NCI-H146 treated with DMSO at 0.1 percent for 48 hours (cell line): ENCODE results near the gene CCDC102A.
"Not testable (repeated sequence)": the region's sequence is repeated elsewhere in the genome, so short reads cannot be mapped to it uniquely, and the experiment has no call there.

Experiments
- DNase-seq: peaks from one replicate; lab custom pipeline; 2025; ENCODE audit not compliant: unreplicated experiment; lab: John Stamatoyannopoulos, UW

CCDC102A gene

GRCh38 chr16:57536306-57537193 lies at the start of gene CCDC102A:
CCDC102A (minus strand) TSS chr16:57536571; CDS start chr16:57529177, 7,394 bp downstream.
- no peak for DNase-seq

- DNase-seq: no peak
These were observed 48.8 kb upstream of the CCDC102A start for GRCh38 chr16:57585051-57585687.

- no peak for DNase-seq
These were observed 42.9 kb upstream of the CCDC102A start for GRCh38 chr16:57579361-57579665.

GRCh38 chr16:57578521-57579360 lies 42.4 kb upstream of the CCDC102A start:
- no peak for DNase-seq

- no peak for DNase-seq
These were observed 41.4 kb upstream of the CCDC102A start for GRCh38 chr16:57577691-57578224.

- no peak for DNase-seq
These were observed 40.8 kb upstream of the CCDC102A start for GRCh38 chr16:57577214-57577613.

- DNase-seq: peak; percentile 4
These were observed 40.1 kb upstream of the CCDC102A start for GRCh38 chr16:57576429-57576870.

GRCh38 chr16:57575468-57576277 lies 39.3 kb upstream of the CCDC102A start:
- no peak for DNase-seq

- no peak for DNase-seq
These were observed 38.5 kb upstream of the CCDC102A start for GRCh38 chr16:57574646-57575467.

- DNase-seq: no peak
These were observed 37.7 kb upstream of the CCDC102A start for GRCh38 chr16:57574086-57574485.

GRCh38 chr16:57572978-57573728 lies 36.8 kb upstream of the CCDC102A start:
- DNase-seq: no peak

GRCh38 chr16:57571098-57571497 lies 34.7 kb upstream of the CCDC102A start:
- no peak for DNase-seq

GRCh38 chr16:57570301-57571070 lies 34.1 kb upstream of the CCDC102A start:
- DNase-seq: no peak

GRCh38 chr16:57569306-57569946 lies 33.1 kb upstream of the CCDC102A start:
- no peak for DNase-seq

- DNase-seq: not testable (repeated sequence)
These were observed 32.4 kb upstream of the CCDC102A start for GRCh38 chr16:57568772-57569171.

- no peak for DNase-seq
These were observed 31.9 kb upstream of the CCDC102A start for GRCh38 chr16:57568173-57568678.

- DNase-seq: no peak
These were observed 31.3 kb upstream of the CCDC102A start for GRCh38 chr16:57567691-57568090.
